ENCODE results near the gene CHRNA5. TPM values are rescaled to one million over a fixed set of nuclear protein-coding genes. Genes with fewer than 3 reads are reported as not detected.

Gene CHRNA5
- polyA plus RNA-seq, 3 donors = 0.19 TPM; not detected in 2

DNA sequence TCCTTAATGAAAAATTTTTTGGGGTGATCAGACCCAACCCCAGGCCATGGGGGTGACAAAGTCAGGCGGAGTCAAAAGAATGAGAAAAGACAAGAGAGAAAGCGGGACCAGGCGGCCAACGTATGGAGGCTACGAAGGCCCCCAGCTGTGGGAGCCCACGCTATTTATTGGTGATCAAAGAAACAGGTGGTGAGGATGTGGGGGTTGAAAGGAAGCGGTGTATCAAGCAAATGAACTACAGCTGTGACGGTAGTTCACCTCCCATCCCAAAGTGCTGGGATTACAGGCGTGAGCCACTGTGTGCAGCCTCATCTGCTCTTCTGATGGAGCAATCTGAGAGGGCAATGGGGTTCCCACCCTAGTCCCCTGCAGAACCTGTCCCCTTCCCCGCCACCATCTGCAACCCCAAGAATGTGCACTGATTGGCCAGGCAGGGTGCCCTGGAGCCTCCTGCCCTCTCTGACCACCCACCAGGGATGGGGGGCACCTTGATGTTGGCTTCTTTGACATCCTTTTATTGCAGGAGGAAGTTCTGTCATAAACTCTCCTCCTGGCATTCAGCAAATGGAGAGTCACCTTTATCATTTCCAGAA, 56.6 kb downstream of the CHRNA5 start:
- no peak overlapping the region for H3K27ac Mint-ChIP-seq
- peaks cover 11% of the 10 kb centered on the region for H3K4me1 Mint-ChIP-seq
- Histone ChIP-seq H3K79me2 (ENCODE audit: insufficient read depth, low read length) (no peaks in the 10 kb centered on the region), H3K27me3 (ENCODE audit: control insufficient read depth in 2 of 2, insufficient read depth in 2 of 2, low read length in 2 of 2) (peaks cover 27 to 46% of the 10 kb centered on the region in 2 donors), H2AFZ (ENCODE audit: insufficient read depth, low read depth, low read length, poor library complexity, severe bottlenecking) (no peak overlapping the region), H3K9me3 (replicated peaks in 1 of 2; ENCODE audit: control insufficient read depth in 1 of 2, insufficient read depth in 1 of 2, low read length in 2 of 2) (peaks cover 0 to 6% of the 10 kb centered on the region in 2 donors), H4K20me1 (ENCODE audit: insufficient read depth, low read length) (no peaks in the 10 kb centered on the region), H3K9ac (ENCODE audit: insufficient read depth, low read length, poor library complexity, severe bottlenecking) (no peak overlapping the region), H3K4me2 (replicated peaks; ENCODE audit: extremely low read depth, low read length, poor library complexity, severe bottlenecking) (no peak overlapping the region), H3K27ac (ENCODE audit: low read depth in 1 of 2, low read length in 2 of 2) (no peak overlapping the region), H3K36me3 (replicated peaks in 1 of 2; ENCODE audit: control insufficient read depth in 1 of 2, insufficient read depth in 2 of 2, low read length in 2 of 2) (no peaks in the 10 kb centered on the region), H3K4me1 (ENCODE audit: control insufficient read depth in 1 of 2, insufficient read depth in 2 of 2, low read length in 2 of 2) (no peaks in the 10 kb centered on the region), H3K4me3 (replicated peaks in 1 of 3; ENCODE audit: low read depth in 2 of 3, low read length in 3 of 3) (no peak overlapping the region)
- H3K36me3 Mint-ChIP-seq = peaks cover 0 to 6% of the 10 kb centered on the region in 2 donors
- TF ChIP-seq, protein P1, sequence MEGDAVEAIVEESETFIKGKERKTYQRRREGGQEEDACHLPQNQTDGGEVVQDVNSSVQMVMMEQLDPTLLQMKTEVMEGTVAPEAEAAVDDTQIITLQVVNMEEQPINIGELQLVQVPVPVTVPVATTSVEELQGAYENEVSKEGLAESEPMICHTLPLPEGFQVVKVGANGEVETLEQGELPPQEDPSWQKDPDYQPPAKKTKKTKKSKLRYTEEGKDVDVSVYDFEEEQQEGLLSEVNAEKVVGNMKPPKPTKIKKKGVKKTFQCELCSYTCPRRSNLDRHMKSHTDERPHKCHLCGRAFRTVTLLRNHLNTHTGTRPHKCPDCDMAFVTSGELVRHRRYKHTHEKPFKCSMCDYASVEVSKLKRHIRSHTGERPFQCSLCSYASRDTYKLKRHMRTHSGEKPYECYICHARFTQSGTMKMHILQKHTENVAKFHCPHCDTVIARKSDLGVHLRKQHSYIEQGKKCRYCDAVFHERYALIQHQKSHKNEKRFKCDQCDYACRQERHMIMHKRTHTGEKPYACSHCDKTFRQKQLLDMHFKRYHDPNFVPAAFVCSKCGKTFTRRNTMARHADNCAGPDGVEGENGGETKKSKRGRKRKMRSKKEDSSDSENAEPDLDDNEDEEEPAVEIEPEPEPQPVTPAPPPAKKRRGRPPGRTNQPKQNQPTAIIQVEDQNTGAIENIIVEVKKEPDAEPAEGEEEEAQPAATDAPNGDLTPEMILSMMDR (IDR thresholded peaks at IDR 0.05) = no peak
- H3K9me3 Mint-ChIP-seq = peaks cover 0 to 5% (median 2%) of the 10 kb centered on the region in 7 donors
- 95% methylated on average over 4 of the region's 10 CpGs for WGBS (ENCODE audit: insufficient coverage)
- H3K27me3 Mint-ChIP-seq (ENCODE audit: low read depth in 3 of 3) = peaks cover 54 to 61% (median 56%) of the 10 kb centered on the region in 3 donors
- intact Hi-C loops (cut with micrococcal nuclease) = no loop called here
- DNase-seq = no peak
- peak overlapping the region in 1 of 2 donors; percentile 75 for H3K4me3 Mint-ChIP-seq

DNA sequence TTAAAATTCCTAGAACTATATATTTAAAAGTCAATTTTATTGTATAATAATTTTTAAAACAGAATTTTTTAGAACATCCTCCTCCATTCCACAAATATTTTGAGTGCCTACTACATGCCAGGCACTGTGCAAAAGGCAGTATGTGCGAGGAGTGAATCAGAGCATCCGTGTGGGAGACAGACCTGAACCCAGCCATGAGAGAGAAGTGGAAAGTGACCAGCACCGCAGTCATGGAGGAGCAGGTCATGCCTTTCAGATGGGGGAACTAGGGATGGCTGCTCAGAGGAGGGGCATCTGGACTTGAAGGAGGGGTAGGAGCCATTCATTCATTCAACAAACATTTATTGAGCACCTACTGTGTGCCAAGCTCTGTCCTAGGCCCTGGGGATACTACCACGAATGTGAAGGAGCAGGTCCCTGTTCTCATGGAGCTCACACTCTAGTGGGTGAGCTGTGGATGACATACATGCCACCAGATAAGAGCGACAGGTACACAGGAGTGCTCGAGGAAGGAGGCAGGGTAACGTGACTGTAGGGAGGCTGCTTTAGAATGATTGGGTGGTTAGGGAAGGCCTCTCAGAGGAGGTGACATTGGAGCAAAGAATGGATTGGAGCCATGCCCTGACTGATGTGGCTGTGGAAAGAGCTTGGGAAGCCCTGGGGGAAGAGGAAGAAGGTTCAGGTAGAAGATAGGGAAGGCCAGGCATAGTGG, 58.6 kb downstream of the CHRNA5 start:
- TF ChIP-seq, protein P1 (IDR thresholded peaks at IDR 0.05) = no peak
- H3K27ac ChIP-seq (ENCODE audit: low read depth in 1 of 2, low read length in 2 of 2) = no peak overlapping the region
- Mint-ChIP-seq H3K27me3 (ENCODE audit: low read depth in 3 of 3) (peaks cover 47 to 52% (median 52%) of the 10 kb centered on the region in 3 donors), H3K27ac (no peak overlapping the region), H3K36me3 (peaks cover 0 to 6% of the 10 kb centered on the region in 2 donors), H3K4me1 (peaks cover 3% of the 10 kb centered on the region), H3K4me3 (no peak overlapping the region), H3K9me3 (peaks cover 0 to 5% (median 0%) of the 10 kb centered on the region in 7 donors)
- no peak overlapping the region for H3K4me3 ChIP-seq (replicated peaks in 1 of 3; ENCODE audit: low read depth in 2 of 3, low read length in 3 of 3)
- no peaks in the 10 kb centered on the region for H3K4me1 ChIP-seq (ENCODE audit: control insufficient read depth in 1 of 2, insufficient read depth in 2 of 2, low read length in 2 of 2)
- H3K79me2 ChIP-seq (ENCODE audit: insufficient read depth, low read length) = no peaks in the 10 kb centered on the region
- intact Hi-C loops (cut with micrococcal nuclease) = no loop called here
- H4K20me1 ChIP-seq (ENCODE audit: insufficient read depth, low read length) = no peaks in the 10 kb centered on the region
- no peak for DNase-seq
- 92% methylated on average over 7 of the region's 7 CpGs for WGBS (ENCODE audit: insufficient coverage)
- peaks cover 25 to 40% of the 10 kb centered on the region in 2 donors for H3K27me3 ChIP-seq (ENCODE audit: control insufficient read depth in 2 of 2, insufficient read depth in 2 of 2, low read length in 2 of 2)
- no peak overlapping the region for H2AFZ ChIP-seq (ENCODE audit: insufficient read depth, low read depth, low read length, poor library complexity, severe bottlenecking)
- peaks cover 0 to 6% of the 10 kb centered on the region in 2 donors for H3K9me3 ChIP-seq (replicated peaks in 1 of 2; ENCODE audit: control insufficient read depth in 1 of 2, insufficient read depth in 1 of 2, low read length in 2 of 2)
- no peak overlapping the region for H3K4me2 ChIP-seq (replicated peaks; ENCODE audit: extremely low read depth, low read length, poor library complexity, severe bottlenecking)
- no peak overlapping the region for H3K9ac ChIP-seq (ENCODE audit: insufficient read depth, low read length, poor library complexity, severe bottlenecking)
- H3K36me3 ChIP-seq (replicated peaks in 1 of 2; ENCODE audit: control insufficient read depth in 1 of 2, insufficient read depth in 2 of 2, low read length in 2 of 2) = no peaks in the 10 kb centered on the region

All from CD14-positive monocyte (primary cell).